Measurements from ENCODE around the gene TUBB4A. TPM values are rescaled to one million over a fixed set of nuclear protein-coding genes. Genes with fewer than 3 reads are reported as not detected.

TUBB4A gene
- total RNA-seq, 1 donor from 2014 or later = 1.7 TPM

GRCh38 chr19:6458695-6459261, 43.3 kb downstream of the TUBB4A start:
- Histone ChIP-seq H3K4me3 (ENCODE audit: insufficient read depth, low read depth, low read length) (peak overlapping the region; percentile 76), H3K9ac (ENCODE audit: low read length) (peak overlapping the region; percentile 69), H3K4me1 (ENCODE audit: insufficient read depth, low read length) (peaks cover 16% of the 10 kb centered on the region), H3K79me2 (ENCODE audit: insufficient read depth, low read length) (no peaks in the 10 kb centered on the region), H3K27ac (ENCODE audit: low read depth, low read length) (no peak overlapping the region), H3K4me2 (ENCODE audit: low read length) (peak overlapping the region; percentile 100), H3K9me3 (ENCODE audit: insufficient read depth, low read depth, low read length) (peaks cover 5% of the 10 kb centered on the region), H2AFZ (ENCODE audit: low read depth, low read length) (peak overlapping the region; percentile 91), H3K36me3 (ENCODE audit: insufficient read depth, low read length) (no peaks in the 10 kb centered on the region), H4K20me1 (ENCODE audit: insufficient read depth, low read length) (no peaks in the 10 kb centered on the region), H3K27me3 (ENCODE audit: insufficient read depth, low read length) (peaks cover 8% of the 10 kb centered on the region)
- Mint-ChIP-seq H3K27me3 (ENCODE audit: low read depth, unreplicated experiment) (peaks cover 5% of the 10 kb centered on the region), H3K9me3 (ENCODE audit: unreplicated experiment) (peaks cover 6% of the 10 kb centered on the region), H3K4me3 (ENCODE audit: unreplicated experiment) (peak overlapping the region; percentile 92), H3K27ac (ENCODE audit: unreplicated experiment) (peak overlapping the region; percentile 78), H3K36me3 (ENCODE audit: low read depth, unreplicated experiment) (peaks cover 21% of the 10 kb centered on the region), H3K4me1 (ENCODE audit: low read depth, unreplicated experiment) (no peaks in the 10 kb centered on the region)
- TF ChIP-seq EZH2 (IDR thresholded peaks at IDR 0.05; ENCODE audit: insufficient read depth, low read length) (peak; percentile 37), CTCF (IDR thresholded peaks at IDR 0.05; ENCODE audit: insufficient read depth, low read depth, low read length) (no peak)
- FAIRE-seq (no peak), DNase-seq (ENCODE audit: low read depth) (no peak)

- no peak overlapping the region for H3K27ac ChIP-seq (ENCODE audit: low read depth, low read length)
- no peak overlapping the region for H3K4me3 ChIP-seq (ENCODE audit: insufficient read depth, low read depth, low read length)
- no peak for FAIRE-seq
- no peak for DNase-seq (ENCODE audit: low read depth)
- H3K4me3 Mint-ChIP-seq (ENCODE audit: unreplicated experiment) = peak overlapping the region; percentile 92
- H3K4me1 Mint-ChIP-seq (ENCODE audit: low read depth, unreplicated experiment) = no peaks in the 10 kb centered on the region
- no peaks in the 10 kb centered on the region for H3K36me3 ChIP-seq (ENCODE audit: insufficient read depth, low read length)
- H3K9ac ChIP-seq (ENCODE audit: low read length) = no peak overlapping the region
- peaks cover 5% of the 10 kb centered on the region for H3K27me3 Mint-ChIP-seq (ENCODE audit: low read depth, unreplicated experiment)
- peak overlapping the region; percentile 26 for H3K27ac Mint-ChIP-seq (ENCODE audit: unreplicated experiment)
- H2AFZ ChIP-seq (ENCODE audit: low read depth, low read length) = no peak overlapping the region
- H3K4me2 ChIP-seq (ENCODE audit: low read length) = peak overlapping the region; percentile 100
- peaks cover 10% of the 10 kb centered on the region for H3K9me3 Mint-ChIP-seq (ENCODE audit: unreplicated experiment)
- H3K9me3 ChIP-seq (ENCODE audit: insufficient read depth, low read depth, low read length) = peaks cover 8% of the 10 kb centered on the region
- H3K79me2 ChIP-seq (ENCODE audit: insufficient read depth, low read length) = no peaks in the 10 kb centered on the region
- H3K4me1 ChIP-seq (ENCODE audit: insufficient read depth, low read length) = peaks cover 16% of the 10 kb centered on the region
- peaks cover 25% of the 10 kb centered on the region for H3K36me3 Mint-ChIP-seq (ENCODE audit: low read depth, unreplicated experiment)
- TF ChIP-seq CTCF (IDR thresholded peaks at IDR 0.05; ENCODE audit: insufficient read depth, low read depth, low read length) = no peak
- TF ChIP-seq EZH2 (IDR thresholded peaks at IDR 0.05; ENCODE audit: insufficient read depth, low read length) = no peak
- no peaks in the 10 kb centered on the region for H4K20me1 ChIP-seq (ENCODE audit: insufficient read depth, low read length)
- H3K27me3 ChIP-seq (ENCODE audit: insufficient read depth, low read length) = peaks cover 6% of the 10 kb centered on the region
Observed at GRCh38 chr19:6457958-6458694, 44.0 kb downstream of the TUBB4A start.

GRCh38 chr19:6455924-6456323, 46.2 kb downstream of the TUBB4A start:
- DNase-seq (ENCODE audit: low read depth) = no peak
- H3K79me2 ChIP-seq (ENCODE audit: insufficient read depth, low read length) = no peaks in the 10 kb centered on the region
- Mint-ChIP-seq H3K27ac (ENCODE audit: unreplicated experiment) (no peak overlapping the region), H3K27me3 (ENCODE audit: low read depth, unreplicated experiment) (no peaks in the 10 kb centered on the region), H3K4me3 (ENCODE audit: unreplicated experiment) (no peak overlapping the region), H3K36me3 (ENCODE audit: low read depth, unreplicated experiment) (peaks cover 28% of the 10 kb centered on the region), H3K4me1 (ENCODE audit: low read depth, unreplicated experiment) (no peaks in the 10 kb centered on the region), H3K9me3 (ENCODE audit: unreplicated experiment) (peaks cover 13% of the 10 kb centered on the region)
- H3K27me3 ChIP-seq (ENCODE audit: insufficient read depth, low read length) = no peaks in the 10 kb centered on the region
- H3K4me2 ChIP-seq (ENCODE audit: low read length) = no peak overlapping the region
- peaks cover 16% of the 10 kb centered on the region for H3K4me1 ChIP-seq (ENCODE audit: insufficient read depth, low read length)
- H3K9me3 ChIP-seq (ENCODE audit: insufficient read depth, low read depth, low read length) = peaks cover 8% of the 10 kb centered on the region
- H3K4me3 ChIP-seq (ENCODE audit: insufficient read depth, low read depth, low read length) = no peak overlapping the region
- TF ChIP-seq CTCF (IDR thresholded peaks at IDR 0.05; ENCODE audit: insufficient read depth, low read depth, low read length) = no peak
- TF ChIP-seq EZH2 (IDR thresholded peaks at IDR 0.05; ENCODE audit: insufficient read depth, low read length) = no peak
- H4K20me1 ChIP-seq (ENCODE audit: insufficient read depth, low read length) = no peaks in the 10 kb centered on the region
- no peak overlapping the region for H3K9ac ChIP-seq (ENCODE audit: low read length)
- H3K27ac ChIP-seq (ENCODE audit: low read depth, low read length) = no peak overlapping the region
- no peaks in the 10 kb centered on the region for H3K36me3 ChIP-seq (ENCODE audit: insufficient read depth, low read length)
- FAIRE-seq = no peak
- H2AFZ ChIP-seq (ENCODE audit: low read depth, low read length) = no peak overlapping the region
